Stimulated activated CD4-positive, alpha-beta T cell treated with anti-CD3 and anti-CD28 coated beads, Interleukin-4, amount 100 ng/mL, for 1 hour (primary cell): ENCODE data around the gene CLPSL1.

Experiments
- DNase-seq: peaks from one replicate; pipeline ENCODE4 v3.0.0-alpha.2; 2020

CLPSL1 gene

GRCh38 chr6:35797837-35798526, 17.2 kb downstream of the CLPSL1 start:
- DNase-seq: no peak

GRCh38 chr6:35798706-35799105, 17.9 kb downstream of the CLPSL1 start:
- DNase-seq: no peak

- no peak for DNase-seq
These were observed 20.3 kb downstream of the CLPSL1 start for GRCh38 chr6:35801148-35801547.

- peak; percentile 56 for DNase-seq
These were observed 24.3 kb downstream of the CLPSL1 start, which contains the start of gene LHFPL5 for GRCh38 chr6:35804996-35805736. LHFPL5 (plus strand) TSS chr6:35805352; CDS start chr6:35805671, 319 bp downstream.

- no peak for DNase-seq
These were observed 27.9 kb downstream of the CLPSL1 start for GRCh38 chr6:35808688-35809087.

- DNase-seq: no peak
These were observed 29.0 kb downstream of the CLPSL1 start for GRCh38 chr6:35809809-35810208.

- no peak for DNase-seq
These were observed 30.3 kb downstream of the CLPSL1 start for GRCh38 chr6:35810971-35811698.

GRCh38 chr6:35811699-35811995, 30.8 kb downstream of the CLPSL1 start:
- no peak for DNase-seq

GRCh38 chr6:35817515-35817914, 36.7 kb downstream of the CLPSL1 start:
- DNase-seq: no peak

GRCh38 chr6:35823601-35824000, 42.8 kb downstream of the CLPSL1 start:
- no peak for DNase-seq

GRCh38 chr6:35824552-35825192, 43.9 kb downstream of the CLPSL1 start:
- DNase-seq: no peak

GRCh38 chr6:35829306-35829705, 48.5 kb downstream of the CLPSL1 start:
- DNase-seq: no peak

GRCh38 chr6:35831257-35832007, 50.6 kb downstream of the CLPSL1 start:
- no peak for DNase-seq

GRCh38 chr6:35833536-35833935, 52.7 kb downstream of the CLPSL1 start:
- no peak for DNase-seq
